ENCODE results near the gene FAM210A.

Gene FAM210A

DNA sequence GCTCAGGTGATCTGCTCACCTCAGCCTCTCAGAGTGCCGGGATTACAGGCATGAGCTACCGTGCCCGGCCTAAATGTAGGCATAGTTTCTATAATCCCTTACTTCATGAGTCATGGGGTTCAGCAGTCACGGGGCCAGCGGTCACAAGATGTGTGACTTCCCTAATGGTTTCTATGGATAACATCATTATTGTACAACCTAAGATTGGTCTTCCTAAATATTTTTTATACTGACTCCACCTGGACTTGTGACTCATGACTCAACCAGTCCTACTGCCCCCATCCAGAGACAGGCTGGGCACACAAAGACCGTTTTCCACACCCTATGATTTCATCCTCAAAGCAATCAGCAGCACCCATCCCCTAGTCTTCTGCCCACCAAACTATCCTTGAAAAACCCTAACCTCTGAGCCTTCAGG, 15.9 kb downstream of the FAM210A start:
- Histone ChIP-seq H3K4me3 (ENCODE audit: low read depth, low read length) (no peak overlapping the region), H3K14ac (ENCODE audit: low read length) (no peak overlapping the region), H4K91ac (ENCODE audit: low read depth, low read length) (no peak overlapping the region), H3K4ac (ENCODE audit: low read depth, low read length) (no peak overlapping the region), H3K36me3 (ENCODE audit: control insufficient read depth in 1 of 2, insufficient read depth in 2 of 2, low read length in 2 of 2) (no peaks in the 10 kb centered on the region), H3K27ac (ENCODE audit: low read depth, low read length) (no peak overlapping the region), H3K79me2 (ENCODE audit: control insufficient read depth, insufficient read depth, low read length, poor library complexity) (peaks cover 2% of the 10 kb centered on the region), H3K27me3 (ENCODE audit: insufficient read depth, low read length) (no peaks in the 10 kb centered on the region), H3K18ac (ENCODE audit: low read length) (no peak overlapping the region), H3K23ac (ENCODE audit: low read length) (no peak overlapping the region), H2BK5ac (ENCODE audit: low read depth, low read length, poor library complexity) (no peak overlapping the region), H2BK12ac (ENCODE audit: low read length) (no peak overlapping the region), H3K4me2 (ENCODE audit: low read length) (no peak overlapping the region), H2AFZ (ENCODE audit: insufficient read depth, low read length, poor library complexity) (no peak overlapping the region), H3K9me3 (ENCODE audit: insufficient read depth, low read depth, low read length) (no peaks in the 10 kb centered on the region), H3K4me1 (ENCODE audit: control insufficient read depth in 1 of 2, insufficient read depth in 2 of 2, low read length in 2 of 2) (no peaks in the 10 kb centered on the region), H4K8ac (ENCODE audit: low read depth, low read length) (no peak overlapping the region), H4K12ac (ENCODE audit: low read depth, low read length) (no peak overlapping the region), H3K9ac (ENCODE audit: low read length) (no peak overlapping the region), H2BK120ac (ENCODE audit: insufficient read depth, low read length, poor library complexity) (no peak overlapping the region), H3K79me1 (ENCODE audit: low read length) (no peaks in the 10 kb centered on the region), H2AK5ac (ENCODE audit: low read length) (no peak overlapping the region)
- DNase-seq, result peak in 1 of 2 donors; percentile 39
- no CpG with 5 or more reads among the region's 6 CpGs for WGBS (ENCODE audit: extremely low coverage, insufficient coverage, insufficient read length)

GRCh38 chr18:13703899-13704298, 22.5 kb downstream of the FAM210A start:
- no peaks in the 10 kb centered on the region for H3K79me2 ChIP-seq (ENCODE audit: control insufficient read depth, insufficient read depth, low read length, poor library complexity)
- no peak overlapping the region for H3K4me2 ChIP-seq (ENCODE audit: low read length)
- H3K36me3 ChIP-seq (ENCODE audit: control insufficient read depth in 1 of 2, insufficient read depth in 2 of 2, low read length in 2 of 2), result peaks cover 2% of the 10 kb centered on the region in 2 experiments
- no peak overlapping the region for H2BK120ac ChIP-seq (ENCODE audit: insufficient read depth, low read length, poor library complexity)
- H2BK5ac ChIP-seq (ENCODE audit: low read depth, low read length, poor library complexity), result no peak overlapping the region
- H2AFZ ChIP-seq (ENCODE audit: insufficient read depth, low read length, poor library complexity), result no peak overlapping the region
- H2AK5ac ChIP-seq (ENCODE audit: low read length), result no peak overlapping the region
- WGBS (ENCODE audit: extremely low coverage, insufficient coverage, insufficient read length), result no CpG with 5 or more reads among the region's 1 CpG
- no peak overlapping the region for H3K4ac ChIP-seq (ENCODE audit: low read depth, low read length)
- no peak overlapping the region for H3K4me3 ChIP-seq (ENCODE audit: low read depth, low read length)
- H3K4me1 ChIP-seq (ENCODE audit: control insufficient read depth in 1 of 2, insufficient read depth in 2 of 2, low read length in 2 of 2), result no peaks in the 10 kb centered on the region
- DNase-seq, result no peak
- H4K12ac ChIP-seq (ENCODE audit: low read depth, low read length), result no peak overlapping the region
- peaks cover 6% of the 10 kb centered on the region for H3K9me3 ChIP-seq (ENCODE audit: insufficient read depth, low read depth, low read length)
- no peak overlapping the region for H3K23ac ChIP-seq (ENCODE audit: low read length)
- no peak overlapping the region for H3K14ac ChIP-seq (ENCODE audit: low read length)
- H3K27ac ChIP-seq (ENCODE audit: low read depth, low read length), result no peak overlapping the region
- H3K27me3 ChIP-seq (ENCODE audit: insufficient read depth, low read length), result no peaks in the 10 kb centered on the region
- no peak overlapping the region for H3K9ac ChIP-seq (ENCODE audit: low read length)
- no peak overlapping the region for H4K8ac ChIP-seq (ENCODE audit: low read depth, low read length)
- no peak overlapping the region for H2BK12ac ChIP-seq (ENCODE audit: low read length)
- no peaks in the 10 kb centered on the region for H3K79me1 ChIP-seq (ENCODE audit: low read length)
- H4K91ac ChIP-seq (ENCODE audit: low read depth, low read length), result no peak overlapping the region
- no peak overlapping the region for H3K18ac ChIP-seq (ENCODE audit: low read length)

DNA sequence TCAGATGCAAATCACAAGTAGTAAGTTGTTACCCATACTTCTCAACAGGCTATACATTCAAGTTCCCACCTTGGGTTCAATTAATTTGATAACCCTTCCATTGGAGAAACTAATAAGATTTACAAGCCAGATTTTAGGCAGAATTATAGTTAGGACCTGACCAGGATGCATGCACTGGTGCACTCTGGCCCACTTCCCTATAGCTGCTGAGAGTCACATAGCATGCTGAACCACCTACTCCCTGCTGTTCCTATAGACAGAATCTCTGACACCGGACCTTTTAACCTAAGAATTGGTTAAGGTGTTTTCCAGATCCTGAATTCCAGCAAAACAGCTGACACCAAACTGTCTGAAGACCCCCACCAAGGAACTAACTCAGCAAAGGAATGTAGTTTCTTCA, 26.2 kb downstream of the FAM210A start:
- Histone ChIP-seq H4K8ac (ENCODE audit: low read depth, low read length) (no peak overlapping the region), H3K4me1 (ENCODE audit: control insufficient read depth in 1 of 2, insufficient read depth in 2 of 2, low read length in 2 of 2) (no peaks in the 10 kb centered on the region), H3K4me2 (ENCODE audit: low read length) (no peak overlapping the region), H3K9ac (ENCODE audit: low read length) (no peak overlapping the region), H3K79me1 (ENCODE audit: low read length) (no peaks in the 10 kb centered on the region), H3K27ac (ENCODE audit: low read depth, low read length) (no peak overlapping the region), H2BK120ac (ENCODE audit: insufficient read depth, low read length, poor library complexity) (no peak overlapping the region), H3K9me3 (ENCODE audit: insufficient read depth, low read depth, low read length) (peaks cover 9% of the 10 kb centered on the region), H3K4me3 (ENCODE audit: low read depth, low read length) (no peak overlapping the region), H4K12ac (ENCODE audit: low read depth, low read length) (no peak overlapping the region), H2BK12ac (ENCODE audit: low read length) (no peak overlapping the region), H2AFZ (ENCODE audit: insufficient read depth, low read length, poor library complexity) (no peak overlapping the region), H3K79me2 (ENCODE audit: control insufficient read depth, insufficient read depth, low read length, poor library complexity) (no peaks in the 10 kb centered on the region), H3K23ac (ENCODE audit: low read length) (no peak overlapping the region), H3K18ac (ENCODE audit: low read length) (no peak overlapping the region), H3K4ac (ENCODE audit: low read depth, low read length) (no peak overlapping the region), H3K36me3 (ENCODE audit: control insufficient read depth in 1 of 2, insufficient read depth in 2 of 2, low read length in 2 of 2) (peaks cover 2% of the 10 kb centered on the region in 2 experiments), H4K91ac (ENCODE audit: low read depth, low read length) (no peak overlapping the region), H2BK5ac (ENCODE audit: low read depth, low read length, poor library complexity) (no peak overlapping the region), H3K27me3 (ENCODE audit: insufficient read depth, low read length) (no peaks in the 10 kb centered on the region), H2AK5ac (ENCODE audit: low read length) (no peak overlapping the region), H3K14ac (ENCODE audit: low read length) (no peak overlapping the region)
- no peak for DNase-seq
- no CpG with 5 or more reads among the region's 1 CpG for WGBS (ENCODE audit: extremely low coverage, insufficient coverage, insufficient read length)

GRCh38 chr18:13696961-13697360, 29.4 kb downstream of the FAM210A start:
- H2BK12ac ChIP-seq (ENCODE audit: low read length), result no peak overlapping the region
- no peak overlapping the region for H2BK5ac ChIP-seq (ENCODE audit: low read depth, low read length, poor library complexity)
- no peaks in the 10 kb centered on the region for H3K27me3 ChIP-seq (ENCODE audit: insufficient read depth, low read length)
- H3K23ac ChIP-seq (ENCODE audit: low read length), result no peak overlapping the region
- H3K14ac ChIP-seq (ENCODE audit: low read length), result no peak overlapping the region
- H4K12ac ChIP-seq (ENCODE audit: low read depth, low read length), result no peak overlapping the region
- H2BK120ac ChIP-seq (ENCODE audit: insufficient read depth, low read length, poor library complexity), result no peak overlapping the region
- H3K4me1 ChIP-seq (ENCODE audit: control insufficient read depth in 1 of 2, insufficient read depth in 2 of 2, low read length in 2 of 2), result no peaks in the 10 kb centered on the region
- H3K9me3 ChIP-seq (ENCODE audit: insufficient read depth, low read depth, low read length), result peaks cover 4% of the 10 kb centered on the region
- H3K4me3 ChIP-seq (ENCODE audit: low read depth, low read length), result no peak overlapping the region
- no peaks in the 10 kb centered on the region for H3K79me1 ChIP-seq (ENCODE audit: low read length)
- no peak overlapping the region for H3K4me2 ChIP-seq (ENCODE audit: low read length)
- no peak overlapping the region for H2AK5ac ChIP-seq (ENCODE audit: low read length)
- no peak overlapping the region for H3K4ac ChIP-seq (ENCODE audit: low read depth, low read length)
- no peak overlapping the region for H2AFZ ChIP-seq (ENCODE audit: insufficient read depth, low read length, poor library complexity)
- H3K18ac ChIP-seq (ENCODE audit: low read length), result no peak overlapping the region
- no CpG with 5 or more reads among the region's 3 CpGs for WGBS (ENCODE audit: extremely low coverage, insufficient coverage, insufficient read length)
- H3K27ac ChIP-seq (ENCODE audit: low read depth, low read length), result no peak overlapping the region
- no peak overlapping the region for H4K8ac ChIP-seq (ENCODE audit: low read depth, low read length)
- DNase-seq, result no peak
- H3K9ac ChIP-seq (ENCODE audit: low read length), result no peak overlapping the region
- H3K79me2 ChIP-seq (ENCODE audit: control insufficient read depth, insufficient read depth, low read length, poor library complexity), result no peaks in the 10 kb centered on the region
- peaks cover 0 to 2% of the 10 kb centered on the region in 2 experiments for H3K36me3 ChIP-seq (ENCODE audit: control insufficient read depth in 1 of 2, insufficient read depth in 2 of 2, low read length in 2 of 2)
- H4K91ac ChIP-seq (ENCODE audit: low read depth, low read length), result no peak overlapping the region
